ENCODE data around the gene EPS8L1.
"Not testable (repeated sequence)": the region's sequence is repeated elsewhere in the genome, so short reads cannot be mapped to it uniquely, and the experiment has no call there.

EPS8L1 gene

GRCh38 chr19:55075371-55075998, at the start of gene EPS8L1:
EPS8L1 (plus strand) TSS chr19:55075869; CDS start chr19:55076445, 576 bp downstream.
- H3K36me3 ChIP-seq (ENCODE audit: control insufficient read depth, insufficient read depth, low read length) = no peaks in the 10 kb centered on the region
- peaks cover 66% of the 10 kb centered on the region for H3K27me3 ChIP-seq (ENCODE audit: control insufficient read depth, insufficient read depth, low read length)
- peaks cover 15% of the 10 kb centered on the region; the same call in 1 of the 2 replicates for H3K4me1 ChIP-seq (ENCODE audit: control insufficient read depth, insufficient read depth, low read length)
- H3K27ac ChIP-seq (ENCODE audit: low read depth, low read length) = no peak within 1 kb of the TSS
- H3K4me3 ChIP-seq (ENCODE audit: low read depth, low read length) = peak within 1 kb of the TSS; percentile 40; the same call in 1 of the 2 replicates
- H3K9me3 ChIP-seq (ENCODE audit: control insufficient read depth, insufficient read depth, low read depth, low read length) = no peaks in the 10 kb centered on the region
- H3K9ac ChIP-seq (ENCODE audit: low read length) = no peak within 1 kb of the TSS

- not testable (repeated sequence) for H3K4me1 ChIP-seq (ENCODE audit: control insufficient read depth, insufficient read depth, low read length); H3K27ac ChIP-seq (ENCODE audit: low read depth, low read length); H3K27me3 ChIP-seq (ENCODE audit: control insufficient read depth, insufficient read depth, low read length); H3K9me3 ChIP-seq (ENCODE audit: control insufficient read depth, insufficient read depth, low read depth, low read length); H3K4me3 ChIP-seq (ENCODE audit: low read depth, low read length); H3K9ac ChIP-seq (ENCODE audit: low read length)
- H3K36me3 ChIP-seq (ENCODE audit: control insufficient read depth, insufficient read depth, low read length) = peaks cover 16% of the 10 kb centered on the region
These were observed 48.6 kb upstream of the EPS8L1 start for GRCh38 chr19:55027140-55027471.

GRCh38 chr19:55027472-55028337, 48.0 kb upstream of the EPS8L1 start:
- peak overlapping the region; percentile 5 for H3K9ac ChIP-seq (ENCODE audit: low read length)
- no peaks in the 10 kb centered on the region for H3K4me1 ChIP-seq (ENCODE audit: control insufficient read depth, insufficient read depth, low read length)
- no peak overlapping the region for H3K27ac ChIP-seq (ENCODE audit: low read depth, low read length)
- H3K36me3 ChIP-seq (ENCODE audit: control insufficient read depth, insufficient read depth, low read length) = peaks cover 16% of the 10 kb centered on the region
- no peak overlapping the region for H3K4me3 ChIP-seq (ENCODE audit: low read depth, low read length)
- H3K27me3 ChIP-seq (ENCODE audit: control insufficient read depth, insufficient read depth, low read length) = no peaks in the 10 kb centered on the region
- H3K9me3 ChIP-seq (ENCODE audit: control insufficient read depth, insufficient read depth, low read depth, low read length) = peaks cover 3% of the 10 kb centered on the region; the same call in 1 of the 2 replicates

- Histone ChIP-seq H3K27me3 (ENCODE audit: control insufficient read depth, insufficient read depth, low read length) (no peaks in the 10 kb centered on the region), H3K27ac (ENCODE audit: low read depth, low read length) (no peak overlapping the region), H3K9ac (ENCODE audit: low read length) (no peak overlapping the region), H3K9me3 (ENCODE audit: control insufficient read depth, insufficient read depth, low read depth, low read length) (no peaks in the 10 kb centered on the region), H3K4me1 (ENCODE audit: control insufficient read depth, insufficient read depth, low read length) (no peaks in the 10 kb centered on the region), H3K4me3 (ENCODE audit: low read depth, low read length) (no peak overlapping the region), H3K36me3 (ENCODE audit: control insufficient read depth, insufficient read depth, low read length) (peaks cover 9% of the 10 kb centered on the region)
These were observed 46.9 kb upstream of the EPS8L1 start for GRCh38 chr19:55028757-55029156.

GRCh38 chr19:55031178-55031577, 44.5 kb upstream of the EPS8L1 start:
- H3K4me3 ChIP-seq (ENCODE audit: low read depth, low read length) = no peak overlapping the region
- no peaks in the 10 kb centered on the region for H3K4me1 ChIP-seq (ENCODE audit: control insufficient read depth, insufficient read depth, low read length)
- no peak overlapping the region for H3K27ac ChIP-seq (ENCODE audit: low read depth, low read length)
- H3K27me3 ChIP-seq (ENCODE audit: control insufficient read depth, insufficient read depth, low read length) = no peaks in the 10 kb centered on the region
- no peaks in the 10 kb centered on the region for H3K9me3 ChIP-seq (ENCODE audit: control insufficient read depth, insufficient read depth, low read depth, low read length)
- peaks cover 12% of the 10 kb centered on the region for H3K36me3 ChIP-seq (ENCODE audit: control insufficient read depth, insufficient read depth, low read length)
- no peak overlapping the region for H3K9ac ChIP-seq (ENCODE audit: low read length)

GRCh38 chr19:55032170-55032800, 43.4 kb upstream of the EPS8L1 start:
- Histone ChIP-seq H3K9me3 (ENCODE audit: control insufficient read depth, insufficient read depth, low read depth, low read length) (no peaks in the 10 kb centered on the region), H3K27ac (ENCODE audit: low read depth, low read length) (no peak overlapping the region), H3K9ac (ENCODE audit: low read length) (no peak overlapping the region), H3K4me3 (ENCODE audit: low read depth, low read length) (no peak overlapping the region), H3K4me1 (ENCODE audit: control insufficient read depth, insufficient read depth, low read length) (no peaks in the 10 kb centered on the region), H3K36me3 (ENCODE audit: control insufficient read depth, insufficient read depth, low read length) (peaks cover 12% of the 10 kb centered on the region), H3K27me3 (ENCODE audit: control insufficient read depth, insufficient read depth, low read length) (no peaks in the 10 kb centered on the region)

- H3K9me3 ChIP-seq (ENCODE audit: control insufficient read depth, insufficient read depth, low read depth, low read length); H3K9ac ChIP-seq (ENCODE audit: low read length); H3K27ac ChIP-seq (ENCODE audit: low read depth, low read length); H3K4me1 ChIP-seq (ENCODE audit: control insufficient read depth, insufficient read depth, low read length); H3K4me3 ChIP-seq (ENCODE audit: low read depth, low read length); H3K27me3 ChIP-seq (ENCODE audit: control insufficient read depth, insufficient read depth, low read length): not testable (repeated sequence)
- H3K36me3 ChIP-seq (ENCODE audit: control insufficient read depth, insufficient read depth, low read length) = peaks cover 12% of the 10 kb centered on the region
These were observed 42.6 kb upstream of the EPS8L1 start for GRCh38 chr19:55032976-55033643.

GRCh38 chr19:55034751-55035150, 40.9 kb upstream of the EPS8L1 start:
- Histone ChIP-seq H3K9ac (ENCODE audit: low read length) (no peak overlapping the region), H3K4me3 (ENCODE audit: low read depth, low read length) (no peak overlapping the region), H3K9me3 (ENCODE audit: control insufficient read depth, insufficient read depth, low read depth, low read length) (no peaks in the 10 kb centered on the region), H3K27me3 (ENCODE audit: control insufficient read depth, insufficient read depth, low read length) (no peaks in the 10 kb centered on the region), H3K4me1 (ENCODE audit: control insufficient read depth, insufficient read depth, low read length) (no peaks in the 10 kb centered on the region), H3K36me3 (ENCODE audit: control insufficient read depth, insufficient read depth, low read length) (peaks cover 19% of the 10 kb centered on the region), H3K27ac (ENCODE audit: low read depth, low read length) (no peak overlapping the region)

GRCh38 chr19:55036058-55036457, 39.6 kb upstream of the EPS8L1 start:
- Histone ChIP-seq H3K27me3 (ENCODE audit: control insufficient read depth, insufficient read depth, low read length) (no peaks in the 10 kb centered on the region), H3K9me3 (ENCODE audit: control insufficient read depth, insufficient read depth, low read depth, low read length) (no peaks in the 10 kb centered on the region), H3K4me3 (ENCODE audit: low read depth, low read length) (no peak overlapping the region), H3K36me3 (ENCODE audit: control insufficient read depth, insufficient read depth, low read length) (peaks cover 20% of the 10 kb centered on the region), H3K27ac (ENCODE audit: low read depth, low read length) (no peak overlapping the region), H3K4me1 (ENCODE audit: control insufficient read depth, insufficient read depth, low read length) (no peaks in the 10 kb centered on the region), H3K9ac (ENCODE audit: low read length) (no peak overlapping the region)

GRCh38 chr19:55037603-55038002, 38.1 kb upstream of the EPS8L1 start:
- H3K27ac ChIP-seq (ENCODE audit: low read depth, low read length); H3K9me3 ChIP-seq (ENCODE audit: control insufficient read depth, insufficient read depth, low read depth, low read length); H3K4me1 ChIP-seq (ENCODE audit: control insufficient read depth, insufficient read depth, low read length); H3K4me3 ChIP-seq (ENCODE audit: low read depth, low read length); H3K9ac ChIP-seq (ENCODE audit: low read length); H3K27me3 ChIP-seq (ENCODE audit: control insufficient read depth, insufficient read depth, low read length): not testable (repeated sequence)
- peaks cover 35% of the 10 kb centered on the region for H3K36me3 ChIP-seq (ENCODE audit: control insufficient read depth, insufficient read depth, low read length)

GRCh38 chr19:55040654-55041053, 35.0 kb upstream of the EPS8L1 start:
- peaks cover 49% of the 10 kb centered on the region for H3K36me3 ChIP-seq (ENCODE audit: control insufficient read depth, insufficient read depth, low read length)
- H3K9ac ChIP-seq (ENCODE audit: low read length); H3K4me1 ChIP-seq (ENCODE audit: control insufficient read depth, insufficient read depth, low read length); H3K9me3 ChIP-seq (ENCODE audit: control insufficient read depth, insufficient read depth, low read depth, low read length); H3K4me3 ChIP-seq (ENCODE audit: low read depth, low read length); H3K27me3 ChIP-seq (ENCODE audit: control insufficient read depth, insufficient read depth, low read length); H3K27ac ChIP-seq (ENCODE audit: low read depth, low read length): not testable (repeated sequence)

Data from HUES6 (cell line).